Measurements from ENCODE around the gene DIP2C. TPM values are rescaled to one million over a fixed set of nuclear protein-coding genes. Genes with fewer than 3 reads are reported as not detected.

The DIP2C gene
- total RNA-seq, 2 donors from 2014 or later, result 21.1 to 23.8 TPM

GRCh38 chr10:605632-606325 is 83.7 kb downstream of the DIP2C start:
- Histone ChIP-seq H3K4me1 (peaks cover 0 to 34% of the 10 kb centered on the region in 2 donors), H3K4me3 (no peak overlapping the region), H3K27me3 (no peaks in the 10 kb centered on the region), H3K9me3 (no peaks in the 10 kb centered on the region), H3K36me3 (no peaks in the 10 kb centered on the region), H3K27ac (no peak overlapping the region)
- no peak for DNase-seq (ENCODE audit: low spot score)
- no peak for TF ChIP-seq CTCF (IDR thresholded peaks at IDR 0.05)

GRCh38 chr10:604716-605631 is 84.5 kb downstream of the DIP2C start:
- Histone ChIP-seq H3K27me3 (no peaks in the 10 kb centered on the region), H3K9me3 (no peaks in the 10 kb centered on the region), H3K4me3 (no peak overlapping the region), H3K4me1 (peaks cover 0 to 35% of the 10 kb centered on the region in 2 donors), H3K36me3 (no peaks in the 10 kb centered on the region), H3K27ac (no peak overlapping the region)
- no peak for TF ChIP-seq CTCF (IDR thresholded peaks at IDR 0.05)
- no peak for DNase-seq (ENCODE audit: low spot score)

- TF ChIP-seq CTCF (IDR thresholded peaks at IDR 0.05), result no peak
- H3K4me1 ChIP-seq, result peaks cover 0 to 33% of the 10 kb centered on the region in 2 donors
- no peaks in the 10 kb centered on the region for H3K36me3 ChIP-seq
- H3K9me3 ChIP-seq, result no peaks in the 10 kb centered on the region
- DNase-seq (ENCODE audit: low spot score), result no peak
- H3K27me3 ChIP-seq, result no peaks in the 10 kb centered on the region
- H3K4me3 ChIP-seq, result no peak overlapping the region
- no peak overlapping the region for H3K27ac ChIP-seq
Observed at GRCh38 chr10:603745-604144, 85.7 kb downstream of the DIP2C start.

- H3K36me3 ChIP-seq, result no peaks in the 10 kb centered on the region
- no peak overlapping the region for H3K4me3 ChIP-seq
- no peaks in the 10 kb centered on the region for H3K9me3 ChIP-seq
- H3K4me1 ChIP-seq, result peaks cover 0 to 33% of the 10 kb centered on the region in 2 donors
- TF ChIP-seq CTCF (IDR thresholded peaks at IDR 0.05), result no peak
- H3K27me3 ChIP-seq, result no peaks in the 10 kb centered on the region
- H3K27ac ChIP-seq, result no peak overlapping the region
- no peak for DNase-seq (ENCODE audit: low spot score)
Observed at GRCh38 chr10:602391-603005, 87.0 kb downstream of the DIP2C start.

GRCh38 chr10:601660-601963 is 87.9 kb downstream of the DIP2C start:
- Histone ChIP-seq H3K4me1 (peaks cover 0 to 28% of the 10 kb centered on the region in 2 donors), H3K27ac (no peak overlapping the region), H3K4me3 (no peak overlapping the region), H3K9me3 (no peaks in the 10 kb centered on the region), H3K36me3 (no peaks in the 10 kb centered on the region), H3K27me3 (no peaks in the 10 kb centered on the region)
- DNase-seq (ENCODE audit: low spot score), result no peak
- TF ChIP-seq CTCF (IDR thresholded peaks at IDR 0.05), result no peak
